Neutrophil (primary cell): ENCODE measurements around the gene ZNF792.
A peak's percentile ranks its signal among the peaks of the same experiment; 100 is the strongest.

Experiments
- H3K27ac ChIP-seq: fragments of 200-600 bp; sonication (generic); 2 replicates; pipeline ENCODE4 v1.5.1; 2016; ENCODE audit warnings: mild to moderate bottlenecking, moderate library complexity
- H3K27me3 ChIP-seq: fragments of 200-600 bp; sonication (generic); 2 replicates; pipeline ENCODE4 v1.6.0; 2016; ENCODE audit warnings: mild to moderate bottlenecking
- H3K36me3 ChIP-seq: fragments of 200-600 bp; sonication (generic); 2 replicates; pipeline ENCODE4 v1.5.1; 2017
- H3K4me1 ChIP-seq, 2 experiments: fragments of 200-600 bp in 1 of 2; sonication (generic) in 1 of 2; 1 replicate in 1 of 2; 2 replicates in 1 of 2; pipeline versions ENCODE4 v1.5.1 to v1.6.1; 2013 to 2016; ENCODE audit warnings: low read depth in 1 of 2, low read length in 1 of 2, mild to moderate bottlenecking in 1 of 2, moderate library complexity in 1 of 2; ENCODE audit not compliant: control insufficient read depth in 1 of 2, insufficient read depth in 1 of 2
- H3K4me3 ChIP-seq, 2 experiments: fragments of 200-600 bp in 1 of 2; sonication (generic) in 1 of 2; 1 replicate in 1 of 2; 2 replicates in 1 of 2; pipeline ENCODE4 v1.5.1; 2013 to 2016; ENCODE audit warnings: low read depth in 1 of 2, low read length in 1 of 2, mild to moderate bottlenecking in 1 of 2, moderate library complexity in 1 of 2
- H3K9me3 ChIP-seq: fragments of 200-600 bp; sonication (generic); 2 replicates; pipeline ENCODE4 v1.5.1; 2016
- CTCF ChIP-seq: fragments of 200-600 bp; sonication (generic); IDR thresholded peaks from 2 replicates; pipeline ENCODE4 v1.5.1; 2016; ENCODE audit warnings: antibody characterized with exemption

ZNF792 gene

DNA sequence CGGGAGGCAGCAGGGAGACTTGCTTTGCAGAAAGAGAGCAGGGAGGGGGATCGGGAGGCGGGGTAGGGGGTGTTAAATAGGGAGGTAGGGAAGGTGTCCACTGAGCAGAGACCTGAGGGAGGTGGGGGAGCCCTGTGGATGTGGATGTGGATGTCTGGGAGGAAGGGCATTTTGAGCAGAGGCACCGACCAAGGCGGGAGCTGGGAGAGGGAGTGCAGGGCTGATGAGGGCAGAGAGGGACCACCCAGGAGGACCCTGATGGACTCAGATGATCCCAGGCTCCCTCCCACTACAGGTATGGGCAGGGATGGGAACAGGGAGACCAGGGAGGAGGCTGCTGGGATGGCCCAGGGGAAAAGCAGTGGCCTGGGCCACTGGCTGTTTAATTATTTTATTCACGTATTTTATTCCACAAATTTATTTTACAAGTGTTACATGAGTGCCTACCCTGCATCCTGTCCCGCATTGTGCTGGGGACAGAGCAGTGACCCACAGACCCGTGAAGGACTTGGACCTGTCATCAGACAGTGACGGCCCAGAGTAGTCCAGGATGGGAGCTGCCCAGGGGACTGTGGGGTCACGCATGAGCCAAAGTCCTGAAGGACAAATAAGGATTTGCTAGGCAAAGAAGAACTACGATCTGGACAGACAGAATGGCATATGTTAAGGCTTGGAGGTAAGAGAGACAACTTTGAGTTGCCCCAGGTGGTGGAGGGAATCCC is 41.4 kb upstream of the ZNF792 start:
- Histone ChIP-seq H3K27ac (peak overlapping the region; percentile 99), H3K4me3 (no peak overlapping the region), H3K4me1 (peaks cover 66 to 83% of the 10 kb centered on the region in 2 experiments), H3K36me3 (peaks cover 43% of the 10 kb centered on the region), H3K9me3 (no peaks in the 10 kb centered on the region), H3K27me3 (no peaks in the 10 kb centered on the region)
- no peak for TF ChIP-seq CTCF

- Histone ChIP-seq H3K4me3 (peak overlapping the region in 1 of 2 experiments; percentile 97), H3K36me3 (peaks cover 36% of the 10 kb centered on the region), H3K27ac (peak overlapping the region; percentile 99), H3K9me3 (no peaks in the 10 kb centered on the region), H3K27me3 (no peaks in the 10 kb centered on the region), H3K4me1 (peaks cover 63 to 75% of the 10 kb centered on the region in 2 experiments)
- TF ChIP-seq CTCF, result no peak
These were observed 40.7 kb upstream of the ZNF792 start for GRCh38 chr19:35004517-35005255.

- TF ChIP-seq CTCF, result no peak
- Histone ChIP-seq H3K4me1 (peaks cover 74 to 83% of the 10 kb centered on the region in 2 experiments), H3K9me3 (no peaks in the 10 kb centered on the region), H3K36me3 (peaks cover 26% of the 10 kb centered on the region), H3K4me3 (peak overlapping the region; percentile 74 to 97), H3K27me3 (no peaks in the 10 kb centered on the region), H3K27ac (peak overlapping the region; percentile 99)
These were observed 38.1 kb upstream of the ZNF792 start for GRCh38 chr19:35002037-35002535.

GRCh38 chr19:35000647-35001501 is 36.8 kb upstream of the ZNF792 start:
- peak overlapping the region; percentile 74 to 97 for H3K4me3 ChIP-seq
- H3K9me3 ChIP-seq, result no peaks in the 10 kb centered on the region
- peak overlapping the region; percentile 99 for H3K27ac ChIP-seq
- TF ChIP-seq CTCF, result no peak
- no peaks in the 10 kb centered on the region for H3K27me3 ChIP-seq
- peaks cover 13% of the 10 kb centered on the region for H3K36me3 ChIP-seq
- H3K4me1 ChIP-seq, result peaks cover 83% of the 10 kb centered on the region in 2 experiments

- peak overlapping the region; percentile 74 to 97 for H3K4me3 ChIP-seq
- H3K9me3 ChIP-seq, result no peaks in the 10 kb centered on the region
- TF ChIP-seq CTCF, result no peak
- H3K4me1 ChIP-seq, result peaks cover 77 to 82% of the 10 kb centered on the region in 2 experiments
- no peaks in the 10 kb centered on the region for H3K27me3 ChIP-seq
- H3K27ac ChIP-seq, result peak overlapping the region; percentile 99
- peaks cover 8% of the 10 kb centered on the region for H3K36me3 ChIP-seq
These were observed 36.3 kb upstream of the ZNF792 start for GRCh38 chr19:35000338-35000646.
